Gastrocnemius medialis (tissue), 4 donors: ENCODE data around the gene THSD4. TPM values are rescaled to one million over a fixed set of nuclear protein-coding genes. Genes with fewer than 3 reads are reported as not detected.

Experiments used
- ATAC-seq, 2 donors: fragments of 150-250 bp; one replicate each; pipeline ENCODE4 v1.9.1; 2016
- DNase-seq, 2 donors: peaks; one replicate each; pipeline ENCODE4 v3.0.0-alpha.2; 2019
- H3K27ac ChIP-seq, 4 donors: fragments of 200-600 bp; sonication (generic); 1 replicate in 1 of 4; 2 replicates in 3 of 4; pipeline ENCODE4 v1.5.1; 2016 to 2018; ENCODE audit warnings: mild to moderate bottlenecking in 2 of 4, moderate library complexity in 1 of 4
- H3K27me3 ChIP-seq, 3 donors: fragments of 200-600 bp; sonication (generic) in 2 of 3; 1 replicate in 1 of 3; 2 replicates in 2 of 3; pipeline versions ENCODE4 v1.5.1 to v1.6.0; 2016 to 2019; ENCODE audit warnings: mild to moderate bottlenecking in 1 of 3, moderate library complexity in 1 of 3
- H3K36me3 ChIP-seq, 2 donors: fragments of 200-600 bp; sonication (generic) in 1 of 2; one replicate each; pipeline ENCODE4 v1.5.1; 2017 to 2018
- H3K4me1 ChIP-seq, 2 donors: fragments of 200-600 bp; sonication (generic) in 1 of 2; one replicate each; pipeline ENCODE4 v1.5.1; 2016 to 2017; ENCODE audit warnings: mild to moderate bottlenecking in 2 of 2
- H3K4me3 ChIP-seq, 4 donors: fragments of 200-600 bp; sonication (generic) in 3 of 4; 1 replicate in 1 of 4; 2 replicates in 3 of 4; pipeline ENCODE4 v1.5.1; 2016 to 2019; ENCODE audit warnings: mild to moderate bottlenecking in 2 of 4
- H3K9me3 ChIP-seq, 3 donors: fragments of 200-600 bp; sonication (generic) in 2 of 3; 1 replicate in 1 of 3; 2 replicates in 2 of 3; pipeline ENCODE4 v1.5.1; 2016 to 2019
- CTCF ChIP-seq, 5 experiments: fragments of 450-650 bp in 3 of 5; fragments of 200-600 bp in 2 of 5; sonication (generic) in 2 of 5; IDR thresholded peaks in 4 of 5; conservative IDR thresholded peaks in 1 of 5; 1 replicate in 4 of 5; 2 replicates in 1 of 5; pipeline ENCODE4 v1.5.1; 2016 to 2019; ENCODE audit warnings: antibody characterized with exemption in 5 of 5, mild to moderate bottlenecking in 3 of 5, moderate library complexity in 3 of 5
- POLR2A ChIP-seq, 2 donors: fragments of 450-650 bp; IDR thresholded peaks; one replicate each; pipeline ENCODE4 v1.6.1; 2017; ENCODE audit warnings: antibody characterized with exemption in 2 of 2, mild to moderate bottlenecking in 2 of 2, moderate library complexity in 2 of 2
- in situ Hi-C, 4 donors: fragments of 200-750 bp; cut with MboI; loops; one replicate each; pipeline versions ENCODE4 v1.15.0 to v1.8.0; 2017; ENCODE audit warnings: low sequenced_read_pairs in 4 of 4
- intact Hi-C: fragments of 100-400 bp; cut with DNase I; formaldehyde crosslinking; loops from one replicate; pipeline ENCODE4 v1.15.1; 2023; ENCODE audit warnings: low total_unique reads
- total RNA-seq, 4 donors: library from RNA; depleted of rRNA; stranded (reverse); fragments of >200 nt; gene quantifications; one replicate each; pipeline versions ENCODE4 v1.1.0 to v1.2.3, GENCODE V29; 2016

The THSD4 gene
- total RNA-seq, 4 donors from 2014 or later = 0.35 to 3.1 (median 0.60) TPM

- Histone ChIP-seq H3K27me3 (no peaks in the 10 kb centered on the region), H3K4me1 (peaks cover 13% of the 10 kb centered on the region in 2 donors), H3K27ac (no peak overlapping the region), H3K9me3 (no peaks in the 10 kb centered on the region), H3K4me3 (no peak overlapping the region), H3K36me3 (no peaks in the 10 kb centered on the region)
- intact Hi-C loops = loop anchor here (5.0 kb wide), 1 partner anchor 52 kb away; no protein-coding TSS in a partner anchor
- DNase-seq (no peak), ATAC-seq (no peak)
- no peak for TF ChIP-seq CTCF (IDR thresholded peaks at IDR 0.05 in 4 of 5, conservative IDR thresholded peaks at IDR 0.05 in 1 of 5)
- TF ChIP-seq POLR2A (IDR thresholded peaks at IDR 0.05) = no peak
- in situ Hi-C loops = no loop called here
Measured at GRCh38 chr15:71275566-71276335, 160.5 kb downstream of the THSD4 start.

- DNase-seq (no peak), ATAC-seq (no peak)
- H3K4me1 ChIP-seq = peaks cover 13% of the 10 kb centered on the region in 2 donors
- in situ Hi-C loops (no loop called here), intact Hi-C loops (loop anchor here (5.0 kb wide), 1 partner anchor 51 kb away; no protein-coding TSS in a partner anchor)
- no peaks in the 10 kb centered on the region for H3K9me3 ChIP-seq
- H3K36me3 ChIP-seq = no peaks in the 10 kb centered on the region
- H3K27me3 ChIP-seq = no peaks in the 10 kb centered on the region
- no peak for TF ChIP-seq POLR2A (IDR thresholded peaks at IDR 0.05)
- TF ChIP-seq CTCF (IDR thresholded peaks at IDR 0.05 in 4 of 5, conservative IDR thresholded peaks at IDR 0.05 in 1 of 5) = no peak
- no peak overlapping the region for H3K27ac ChIP-seq
- H3K4me3 ChIP-seq = no peak overlapping the region
Measured at GRCh38 chr15:71276336-71276665, 161.0 kb downstream of the THSD4 start.

- Histone ChIP-seq H3K27ac (peak overlapping the region in 3 of 4 donors; percentile 3 to 34 (median 6)), H3K27me3 (no peaks in the 10 kb centered on the region), H3K36me3 (no peaks in the 10 kb centered on the region), H3K9me3 (no peaks in the 10 kb centered on the region), H3K4me1 (peaks cover 13% of the 10 kb centered on the region in 2 donors), H3K4me3 (no peak overlapping the region)
- DNase-seq (peak; percentile 36 to 43), ATAC-seq (peak; percentile 78 to 80)
- TF ChIP-seq POLR2A (IDR thresholded peaks at IDR 0.05) = no peak
- no peak for TF ChIP-seq CTCF (IDR thresholded peaks at IDR 0.05 in 4 of 5, conservative IDR thresholded peaks at IDR 0.05 in 1 of 5)
- in situ Hi-C loops = no loop called here
- intact Hi-C loops = loop anchor here (5.0 kb wide), 1 partner anchor 48 kb away; no protein-coding TSS in a partner anchor
Measured at GRCh38 chr15:71278989-71279756, 163.9 kb downstream of the THSD4 start.

- H3K27me3 ChIP-seq = no peaks in the 10 kb centered on the region
- no peak overlapping the region for H3K4me3 ChIP-seq
- intact Hi-C loops = loop anchor here (5.0 kb wide), 1 partner anchor 48 kb away; no protein-coding TSS in a partner anchor
- no peaks in the 10 kb centered on the region for H3K36me3 ChIP-seq
- TF ChIP-seq POLR2A (IDR thresholded peaks at IDR 0.05) (no peak), CTCF (IDR thresholded peaks at IDR 0.05 in 4 of 5, conservative IDR thresholded peaks at IDR 0.05 in 1 of 5) (no peak)
- DNase-seq (no peak), ATAC-seq (no peak)
- peaks cover 13% of the 10 kb centered on the region in 2 donors for H3K4me1 ChIP-seq
- peak overlapping the region in 1 of 4 donors; percentile 34 for H3K27ac ChIP-seq
- in situ Hi-C loops = no loop called here
- H3K9me3 ChIP-seq = no peaks in the 10 kb centered on the region
Measured at GRCh38 chr15:71279757-71280141, 164.5 kb downstream of the THSD4 start.
